OCI-LY3 (cell line): Measurements from ENCODE around the gene HOXD3.

ENCODE experiments used
- H2AFZ ChIP-seq: fragments of 200-600, 300-600 bp; shearing (Covaris generic); 2 replicates; pipeline ENCODE4 v1.6.0; 2014; ENCODE audit warnings: antibody characterized with exemption, low read depth, low read length
- H3K27ac ChIP-seq: fragments of 200-600, 300-600 bp; sonication (generic); 2 replicates; pipeline ENCODE4 v1.5.1; 2014; ENCODE audit warnings: mild to moderate bottlenecking, low read length, moderate library complexity, mixed read lengths
- H3K27me3 ChIP-seq: fragments of 200-600, 300-600 bp; sonication (generic); 2 replicates; pipeline ENCODE4 v1.6.1; 2014; ENCODE audit warnings: low read depth, low read length, mixed read lengths
- H3K36me3 ChIP-seq: fragments of 200-600, 300-600 bp; sonication (generic); replicated peaks from 2 replicates; pipeline ENCODE3; 2014; ENCODE audit warnings: low read depth, low read length, mixed read lengths
- H3K4me1 ChIP-seq: fragments of 300-600, 200-600 bp; sonication (generic); 2 replicates; pipeline ENCODE4 v1.6.1; 2014; ENCODE audit warnings: low read length, mixed read lengths
- H3K4me2 ChIP-seq: fragments of 200-600, 300-600 bp; sonication (generic); 2 replicates; pipeline ENCODE4 v1.6.1; 2014; ENCODE audit warnings: low read length, mixed read lengths
- H3K4me3 ChIP-seq: fragments of 300-600, 200-600 bp; sonication (generic); 2 replicates; pipeline ENCODE4 v1.5.1; 2014; ENCODE audit warnings: antibody characterized with exemption, mild to moderate bottlenecking, low read length, moderate library complexity
- H3K79me2 ChIP-seq: fragments of 300-600, 200-600 bp; shearing (Covaris generic); 2 replicates; pipeline ENCODE4 v1.6.1; 2014; ENCODE audit warnings: mild to moderate bottlenecking, low read length, mixed read lengths
- H3K9ac ChIP-seq: fragments of 300-600, 200-600 bp; shearing (Covaris generic); 2 replicates; pipeline ENCODE4 v1.6.0; 2014; ENCODE audit warnings: mild to moderate bottlenecking, low read length, moderate library complexity
- H3K9me3 ChIP-seq: fragments of 200-600, 300-600 bp; shearing (Covaris generic); 2 replicates; pipeline ENCODE4 v1.6.1; 2014; ENCODE audit warnings: low read length, mixed read lengths; ENCODE audit not compliant: insufficient read depth
- H4K20me1 ChIP-seq: fragments of 200-600, 300-600 bp; sonication (generic); 2 replicates; pipeline ENCODE4 v1.6.1; 2016; ENCODE audit warnings: low read length, mixed read lengths; ENCODE audit not compliant: insufficient read depth
- CTCF ChIP-seq: fragments of 200-600, 300-600 bp; sonication (generic); IDR thresholded peaks from 2 replicates; pipeline ENCODE4 v1.5.1; 2014; ENCODE audit warnings: antibody characterized with exemption, low read length, low read depth
- EZH2phosphoT487 ChIP-seq: fragments of 200-600 bp; shearing (Covaris generic); IDR thresholded peaks from 2 replicates; pipeline ENCODE4 v1.6.1; 2018; ENCODE audit warnings: antibody characterized with exemption, mixed run types, low read depth

HOXD3 gene

GRCh38 chr2:176178038-176178756 is 21.1 kb downstream of the HOXD3 start:
- Histone ChIP-seq H3K4me2 (no peak overlapping the region), H3K27me3 (0 out of 2 replicates have a peak, but pooled peaks cover 3% of the 10 kb centered on the region), H3K4me1 (no peaks in the 10 kb centered on the region), H3K9ac (no peak overlapping the region), H2AFZ (no peak overlapping the region), H3K36me3 (no peaks in the 10 kb centered on the region), H4K20me1 (no peaks in the 10 kb centered on the region), H3K4me3 (no peak overlapping the region), H3K9me3 (no peaks in the 10 kb centered on the region), H3K27ac (no peak overlapping the region), H3K79me2 (no peaks in the 10 kb centered on the region)
- no peak for TF ChIP-seq CTCF
- TF ChIP-seq EZH2phosphoT487, result no peak

- no peaks in the 10 kb centered on the region for H3K79me2 ChIP-seq
- no peak overlapping the region for H2AFZ ChIP-seq
- H3K4me1 ChIP-seq, result no peaks in the 10 kb centered on the region
- H3K4me3 ChIP-seq, result no peak overlapping the region
- TF ChIP-seq EZH2phosphoT487 (no peak), CTCF (no peak)
- H3K27me3 ChIP-seq, result 0 out of 2 replicates have a peak, but pooled peaks cover 3% of the 10 kb centered on the region
- H3K4me2 ChIP-seq, result no peak overlapping the region
- no peaks in the 10 kb centered on the region for H3K9me3 ChIP-seq
- H4K20me1 ChIP-seq, result no peaks in the 10 kb centered on the region
- no peak overlapping the region for H3K27ac ChIP-seq
- H3K36me3 ChIP-seq, result no peaks in the 10 kb centered on the region
- no peak overlapping the region for H3K9ac ChIP-seq
Measured at GRCh38 chr2:176178757-176179295, 21.7 kb downstream of the HOXD3 start.

GRCh38 chr2:176181551-176181950 is 24.4 kb downstream of the HOXD3 start:
- Histone ChIP-seq H3K9ac (no peak overlapping the region), H3K9me3 (no peaks in the 10 kb centered on the region), H3K79me2 (no peaks in the 10 kb centered on the region), H3K27ac (no peak overlapping the region), H3K36me3 (no peaks in the 10 kb centered on the region), H4K20me1 (no peaks in the 10 kb centered on the region), H3K4me3 (no peak overlapping the region), H3K4me1 (no peaks in the 10 kb centered on the region), H3K4me2 (no peak overlapping the region), H2AFZ (no peak overlapping the region), H3K27me3 (0 out of 2 replicates have a peak, but pooled peaks cover 3% of the 10 kb centered on the region)
- TF ChIP-seq EZH2phosphoT487, result no peak
- no peak for TF ChIP-seq CTCF

GRCh38 chr2:176182671-176183070 is 25.6 kb downstream of the HOXD3 start:
- Histone ChIP-seq H3K27me3 (0 out of 2 replicates have a peak, but pooled peaks cover 3% of the 10 kb centered on the region), H3K4me2 (no peak overlapping the region), H3K79me2 (no peaks in the 10 kb centered on the region), H3K9me3 (no peaks in the 10 kb centered on the region), H2AFZ (no peak overlapping the region; the same call in 1 of the 2 replicates), H3K4me3 (no peak overlapping the region), H4K20me1 (no peaks in the 10 kb centered on the region), H3K4me1 (no peaks in the 10 kb centered on the region), H3K9ac (no peak overlapping the region), H3K27ac (no peak overlapping the region), H3K36me3 (no peaks in the 10 kb centered on the region)
- TF ChIP-seq EZH2phosphoT487 (no peak), CTCF (no peak)
